Fibroblast of the aortic adventitia (primary cell): ENCODE results near the gene NUDT4. TPM values are rescaled to one million over a fixed set of nuclear protein-coding genes. Genes with fewer than 3 reads are reported as not detected.

ENCODE experiments used
- DNase-seq: peaks from one replicate; pipeline ENCODE4 v3.0.0-alpha.2; 2010; ENCODE audit warnings: low read depth
- H3K4me3 ChIP-seq: 2 replicates; pipeline ENCODE4 v1.5.1; 2011; ENCODE audit warnings: low read depth, mild to moderate bottlenecking, control low read depth, low read length, moderate library complexity
- CTCF ChIP-seq: IDR thresholded peaks from 2 replicates; pipeline ENCODE4 v1.5.1; 2011; ENCODE audit warnings: mild to moderate bottlenecking, low read length, control low read depth, inconsistent platforms; ENCODE audit not compliant: insufficient read depth
- total RNA-seq: library from RNA; depleted of rRNA; stranded (reverse); fragments of >200 nt; gene quantifications from 2 replicates; pipeline ENCODE4 v1.2.3, GENCODE V29; 2012; ENCODE audit warnings: low replicate concordance

Gene NUDT4
- total RNA-seq, 1 donor, result 185 TPM

- DNase-seq, result no peak
- no peak for TF ChIP-seq CTCF
- H3K4me3 ChIP-seq, result no peak overlapping the region
These were observed 73.9 kb downstream of the NUDT4 start for GRCh38 chr12:93451423-93452158.

GRCh38 chr12:93453633-93454032, 75.9 kb downstream of the NUDT4 start:
- no peak for TF ChIP-seq CTCF
- H3K4me3 ChIP-seq, result no peak overlapping the region
- peak; percentile 26 for DNase-seq

GRCh38 chr12:93456077-93456476, 78.4 kb downstream of the NUDT4 start:
- no peak overlapping the region for H3K4me3 ChIP-seq
- no peak for DNase-seq
- no peak for TF ChIP-seq CTCF

Other genes with a start within 250 kb of the NUDT4 start
- gene UBE2N, start 64.0 kb downstream of the NUDT4 start, total RNA-seq, result 18.6 and 63.5 TPM in 2 replicates
- gene MRPL42, start 89.6 kb downstream of the NUDT4 start, total RNA-seq, result 19.0 and 96.6 TPM in 2 replicates
- gene SOCS2, start 194.8 kb downstream of the NUDT4 start, total RNA-seq, result 6.3 and 15.0 TPM in 2 replicates